Measurements from ENCODE around the gene RHBDL1.

GRCh38 chr16:685967-686366, 10.5 kb downstream of the RHBDL1 start:
- TF ChIP-seq ZBTB33 (IDR thresholded peaks at IDR 0.05), result no peak
- TF ChIP-seq CTCF (IDR thresholded peaks at IDR 0.05; ENCODE audit: low read depth, low read length, missing input control), result peak; percentile 21
- no peak for TF ChIP-seq FOXA1 (IDR thresholded peaks at IDR 0.05)
- TF ChIP-seq, protein P1, sequence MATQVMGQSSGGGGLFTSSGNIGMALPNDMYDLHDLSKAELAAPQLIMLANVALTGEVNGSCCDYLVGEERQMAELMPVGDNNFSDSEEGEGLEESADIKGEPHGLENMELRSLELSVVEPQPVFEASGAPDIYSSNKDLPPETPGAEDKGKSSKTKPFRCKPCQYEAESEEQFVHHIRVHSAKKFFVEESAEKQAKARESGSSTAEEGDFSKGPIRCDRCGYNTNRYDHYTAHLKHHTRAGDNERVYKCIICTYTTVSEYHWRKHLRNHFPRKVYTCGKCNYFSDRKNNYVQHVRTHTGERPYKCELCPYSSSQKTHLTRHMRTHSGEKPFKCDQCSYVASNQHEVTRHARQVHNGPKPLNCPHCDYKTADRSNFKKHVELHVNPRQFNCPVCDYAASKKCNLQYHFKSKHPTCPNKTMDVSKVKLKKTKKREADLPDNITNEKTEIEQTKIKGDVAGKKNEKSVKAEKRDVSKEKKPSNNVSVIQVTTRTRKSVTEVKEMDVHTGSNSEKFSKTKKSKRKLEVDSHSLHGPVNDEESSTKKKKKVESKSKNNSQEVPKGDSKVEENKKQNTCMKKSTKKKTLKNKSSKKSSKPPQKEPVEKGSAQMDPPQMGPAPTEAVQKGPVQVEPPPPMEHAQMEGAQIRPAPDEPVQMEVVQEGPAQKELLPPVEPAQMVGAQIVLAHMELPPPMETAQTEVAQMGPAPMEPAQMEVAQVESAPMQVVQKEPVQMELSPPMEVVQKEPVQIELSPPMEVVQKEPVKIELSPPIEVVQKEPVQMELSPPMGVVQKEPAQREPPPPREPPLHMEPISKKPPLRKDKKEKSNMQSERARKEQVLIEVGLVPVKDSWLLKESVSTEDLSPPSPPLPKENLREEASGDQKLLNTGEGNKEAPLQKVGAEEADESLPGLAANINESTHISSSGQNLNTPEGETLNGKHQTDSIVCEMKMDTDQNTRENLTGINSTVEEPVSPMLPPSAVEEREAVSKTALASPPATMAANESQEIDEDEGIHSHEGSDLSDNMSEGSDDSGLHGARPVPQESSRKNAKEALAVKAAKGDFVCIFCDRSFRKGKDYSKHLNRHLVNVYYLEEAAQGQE (IDR thresholded peaks at IDR 0.05), result no peak
- TF ChIP-seq YY1 (IDR thresholded peaks at IDR 0.05), result no peak
- TF ChIP-seq JUND (IDR thresholded peaks at IDR 0.05), result no peak
- no peak for TF ChIP-seq GABPA (IDR thresholded peaks at IDR 0.05 in 1 of 2, conservative IDR thresholded peaks at IDR 0.05 in 1 of 2)
- no peak for TF ChIP-seq SP1 (IDR thresholded peaks at IDR 0.05)
- TF ChIP-seq RAD21 (IDR thresholded peaks at IDR 0.05), result no peak

All from liver (tissue), 3 donors.